Activated naive CD4-positive, alpha-beta T cell treated with anti-CD3 and anti-CD28 coated beads, Interleukin-2, amount 50 U/mL, for 24 hours (primary cell): Measurements from ENCODE around the gene SLC25A42.
"Not testable (repeated sequence)": the region's sequence is repeated elsewhere in the genome, so short reads cannot be mapped to it uniquely, and the experiment has no call there.

Experiments used
- H3K27ac Mint-ChIP-seq: one replicate; pipeline ENCODE4 v1.8.0; 2021; ENCODE audit warnings: mild to moderate bottlenecking, mixed read lengths
- H3K27me3 Mint-ChIP-seq: one replicate; pipeline ENCODE4 v1.8.0; 2021; ENCODE audit warnings: mixed read lengths
- H3K36me3 Mint-ChIP-seq: one replicate; pipeline ENCODE4 v1.8.0; 2021; ENCODE audit warnings: mixed read lengths
- H3K4me1 Mint-ChIP-seq: one replicate; pipeline ENCODE4 v1.8.0; 2021; ENCODE audit warnings: mixed read lengths
- H3K4me3 Mint-ChIP-seq: one replicate; pipeline ENCODE4 v1.8.0; 2021; ENCODE audit warnings: mild to moderate bottlenecking, mixed read lengths
- H3K9me3 Mint-ChIP-seq: one replicate; pipeline ENCODE4 v1.8.0; 2021; ENCODE audit warnings: mixed read lengths

The SLC25A42 gene

DNA sequence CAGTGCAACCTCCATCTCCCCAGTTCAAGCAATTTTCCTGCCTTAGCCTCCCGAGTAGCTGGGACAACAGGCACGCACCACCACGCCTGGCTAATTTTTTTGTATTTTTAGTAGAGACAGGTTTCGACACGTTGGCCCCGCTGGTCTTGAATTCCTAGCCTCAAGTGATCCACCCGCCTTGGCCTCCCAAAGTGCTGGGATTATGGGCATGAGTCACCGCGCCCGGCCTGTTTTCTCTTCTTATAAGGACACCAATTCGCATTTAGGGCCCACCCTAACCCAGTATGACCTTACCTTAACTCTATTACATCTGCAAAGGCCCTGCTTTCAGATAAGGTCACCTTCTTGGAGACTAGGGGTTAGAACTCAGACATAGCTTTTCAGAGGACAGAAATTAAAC lies 39.4 kb downstream of the SLC25A42 start:
- peaks cover 7% of the 10 kb centered on the region for H3K36me3 Mint-ChIP-seq
- no peak overlapping the region for H3K27ac Mint-ChIP-seq
- no peaks in the 10 kb centered on the region for H3K9me3 Mint-ChIP-seq
- no peaks in the 10 kb centered on the region for H3K27me3 Mint-ChIP-seq
- no peak overlapping the region for H3K4me3 Mint-ChIP-seq
- no peaks in the 10 kb centered on the region for H3K4me1 Mint-ChIP-seq

DNA sequence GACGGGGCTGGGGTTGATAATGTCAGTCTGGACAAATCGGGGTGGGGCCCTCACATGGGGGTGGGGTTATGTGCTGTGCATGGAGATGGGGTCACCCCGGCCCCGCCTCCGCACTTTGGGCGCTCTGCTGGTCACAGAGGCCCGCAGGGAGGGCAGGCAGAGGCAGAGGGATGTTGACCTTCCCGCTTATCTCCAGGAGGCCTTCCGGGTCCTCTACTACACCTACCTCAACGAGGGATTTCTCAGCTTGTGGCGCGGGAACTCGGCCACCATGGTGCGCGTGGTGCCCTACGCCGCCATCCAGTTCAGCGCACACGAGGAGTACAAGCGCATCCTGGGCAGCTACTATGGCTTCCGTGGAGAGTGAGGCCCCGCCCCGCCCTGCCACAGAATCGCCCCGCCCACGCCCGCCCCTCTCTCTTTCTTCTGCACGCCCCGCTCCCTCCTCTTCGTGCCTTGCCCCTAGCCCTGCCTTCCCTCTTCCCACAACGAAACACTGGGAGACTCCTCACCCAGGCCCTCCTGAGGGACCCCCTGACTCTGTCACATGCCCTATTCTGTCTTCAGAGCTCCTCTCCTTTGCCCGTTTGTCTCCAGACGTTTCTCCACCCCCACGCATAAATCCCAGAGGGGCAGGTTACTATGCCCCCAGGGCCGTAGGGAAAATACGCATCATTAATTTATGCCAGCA lies 41.7 kb downstream of the SLC25A42 start:
- Mint-ChIP-seq H3K36me3 (peaks cover 4% of the 10 kb centered on the region), H3K4me3 (no peak overlapping the region), H3K9me3 (no peaks in the 10 kb centered on the region), H3K4me1 (no peaks in the 10 kb centered on the region), H3K27me3 (no peaks in the 10 kb centered on the region), H3K27ac (no peak overlapping the region)

DNA sequence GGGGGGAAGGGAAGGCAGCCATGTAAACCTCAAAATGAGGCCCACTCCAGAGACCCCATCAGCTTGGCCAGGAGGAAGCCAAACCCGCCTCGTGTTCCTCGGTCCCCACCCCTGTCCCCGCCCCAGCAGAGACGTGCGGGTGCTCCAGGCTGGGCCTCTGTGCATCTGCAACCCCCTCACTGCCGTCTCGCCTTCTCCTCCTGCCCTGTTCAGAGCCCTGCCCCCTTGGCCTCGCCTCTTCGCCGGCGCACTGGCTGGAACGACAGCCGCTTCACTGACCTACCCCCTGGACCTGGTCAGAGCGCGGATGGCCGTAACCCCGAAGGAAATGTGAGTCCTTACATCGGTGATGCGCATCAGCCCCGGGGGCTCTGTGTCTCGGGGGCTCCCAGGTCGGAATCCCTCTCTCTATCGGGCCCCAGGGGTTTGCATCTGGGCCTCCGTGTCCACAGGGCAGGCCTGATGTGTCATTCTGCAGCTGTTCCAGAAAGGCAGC lies 42.3 kb downstream of the SLC25A42 start:
- H3K4me3 Mint-ChIP-seq: no peak overlapping the region
- H3K4me1 Mint-ChIP-seq: no peaks in the 10 kb centered on the region
- peaks cover 3% of the 10 kb centered on the region for H3K36me3 Mint-ChIP-seq
- no peaks in the 10 kb centered on the region for H3K9me3 Mint-ChIP-seq
- H3K27me3 Mint-ChIP-seq: no peaks in the 10 kb centered on the region
- no peak overlapping the region for H3K27ac Mint-ChIP-seq

DNA sequence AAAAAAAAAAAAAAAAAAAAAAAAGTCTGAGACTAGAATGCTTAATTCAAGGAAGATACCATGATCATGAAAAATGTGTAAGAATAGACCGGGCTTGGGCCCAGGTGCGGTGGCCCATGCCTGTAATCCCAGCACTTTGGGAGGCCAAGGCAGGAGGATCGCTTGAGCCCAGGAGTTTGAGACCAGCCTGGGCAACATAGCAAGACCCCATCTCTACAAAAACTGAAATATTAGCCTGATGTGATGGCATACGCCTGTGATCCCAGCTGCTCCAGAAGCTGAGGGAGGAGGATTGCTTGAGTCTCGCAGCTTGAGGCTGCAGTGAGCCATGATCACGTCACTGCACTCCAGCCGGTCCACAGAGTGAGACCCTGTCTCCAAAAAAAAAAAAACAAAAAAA lies 43.1 kb downstream of the SLC25A42 start:
- H3K27ac Mint-ChIP-seq, H3K36me3 Mint-ChIP-seq, H3K9me3 Mint-ChIP-seq, H3K4me1 Mint-ChIP-seq, H3K4me3 Mint-ChIP-seq, H3K27me3 Mint-ChIP-seq: not testable (repeated sequence)

DNA sequence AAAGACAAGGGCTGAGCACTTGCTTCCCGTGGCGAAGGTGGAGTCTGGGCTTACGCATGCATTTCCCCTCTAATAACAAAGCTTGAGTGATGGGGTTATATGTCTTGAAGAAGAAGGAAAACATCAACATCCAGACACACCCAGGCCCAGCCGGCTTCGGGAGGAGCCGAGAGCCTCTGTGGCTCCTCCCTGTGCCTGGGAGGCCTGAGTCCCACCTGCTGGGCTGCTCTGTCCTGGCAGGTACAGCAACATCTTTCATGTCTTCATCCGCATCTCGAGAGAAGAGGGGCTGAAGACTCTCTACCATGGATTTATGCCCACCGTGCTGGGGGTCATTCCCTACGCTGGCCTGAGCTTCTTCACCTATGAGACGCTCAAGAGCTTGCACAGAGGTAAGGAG lies 43.9 kb downstream of the SLC25A42 start:
- Mint-ChIP-seq H3K36me3 (peaks cover 5% of the 10 kb centered on the region), H3K27ac (no peak overlapping the region), H3K27me3 (no peaks in the 10 kb centered on the region), H3K4me1 (no peaks in the 10 kb centered on the region), H3K4me3 (no peak overlapping the region), H3K9me3 (no peaks in the 10 kb centered on the region)

DNA sequence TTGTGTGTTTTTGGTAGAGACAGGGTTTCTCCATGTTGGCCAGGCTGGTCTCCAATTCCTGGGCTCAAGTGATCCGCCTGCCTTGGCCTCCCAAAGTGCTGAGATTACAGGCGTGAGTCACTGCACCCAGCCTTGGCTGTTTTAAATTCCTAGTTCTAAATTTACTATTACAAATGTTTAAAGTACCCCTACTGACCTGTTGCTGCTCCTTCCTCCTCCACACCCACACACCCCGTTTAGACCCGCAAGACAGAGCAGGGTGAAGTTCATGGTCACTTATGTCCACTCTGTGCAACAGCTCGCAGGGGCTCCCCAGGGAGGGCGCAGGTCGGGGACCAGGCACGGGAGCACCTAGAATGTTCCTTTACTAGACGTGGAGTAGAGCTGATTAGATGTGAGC lies 45.8 kb downstream of the SLC25A42 start:
- Mint-ChIP-seq H3K27me3 (no peaks in the 10 kb centered on the region), H3K4me3 (no peak overlapping the region), H3K4me1 (no peaks in the 10 kb centered on the region), H3K27ac (no peak overlapping the region), H3K36me3 (peaks cover 5% of the 10 kb centered on the region), H3K9me3 (no peaks in the 10 kb centered on the region)

DNA sequence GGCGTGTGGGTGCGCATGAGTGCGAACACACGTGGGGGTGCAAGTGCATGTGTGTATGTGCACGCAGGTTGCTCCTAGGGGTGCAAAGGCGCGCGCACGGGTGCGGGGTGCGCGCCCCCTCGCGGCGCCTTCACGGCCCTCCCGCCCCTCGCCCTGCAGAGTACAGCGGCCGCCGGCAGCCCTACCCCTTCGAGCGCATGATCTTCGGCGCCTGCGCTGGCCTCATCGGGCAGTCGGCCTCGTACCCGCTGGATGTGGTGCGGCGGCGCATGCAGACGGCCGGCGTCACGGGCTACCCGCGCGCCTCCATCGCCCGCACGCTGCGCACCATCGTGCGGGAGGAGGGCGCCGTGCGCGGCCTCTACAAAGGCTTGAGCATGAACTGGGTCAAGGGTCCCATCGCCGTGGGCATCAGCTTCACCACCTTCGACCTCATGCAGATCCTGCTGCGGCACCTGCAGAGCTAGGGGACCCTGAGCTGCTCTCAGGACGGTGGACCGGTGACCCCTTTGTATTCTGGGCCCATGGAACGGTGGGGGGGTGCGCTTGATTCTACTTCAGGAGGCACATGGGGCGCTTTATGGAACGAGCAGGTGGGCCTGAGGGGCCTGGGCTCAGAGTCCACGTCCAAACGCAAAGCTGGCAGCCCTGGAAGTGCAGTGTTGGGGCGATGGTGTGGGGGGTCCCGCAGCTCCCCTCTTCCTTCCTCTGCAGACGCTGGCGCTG lies 46.8 kb downstream of the SLC25A42 start:
- Mint-ChIP-seq H3K27ac (no peak overlapping the region), H3K4me1 (no peaks in the 10 kb centered on the region), H3K27me3 (no peaks in the 10 kb centered on the region), H3K4me3 (no peak overlapping the region), H3K9me3 (no peaks in the 10 kb centered on the region), H3K36me3 (peaks cover 5% of the 10 kb centered on the region)

DNA sequence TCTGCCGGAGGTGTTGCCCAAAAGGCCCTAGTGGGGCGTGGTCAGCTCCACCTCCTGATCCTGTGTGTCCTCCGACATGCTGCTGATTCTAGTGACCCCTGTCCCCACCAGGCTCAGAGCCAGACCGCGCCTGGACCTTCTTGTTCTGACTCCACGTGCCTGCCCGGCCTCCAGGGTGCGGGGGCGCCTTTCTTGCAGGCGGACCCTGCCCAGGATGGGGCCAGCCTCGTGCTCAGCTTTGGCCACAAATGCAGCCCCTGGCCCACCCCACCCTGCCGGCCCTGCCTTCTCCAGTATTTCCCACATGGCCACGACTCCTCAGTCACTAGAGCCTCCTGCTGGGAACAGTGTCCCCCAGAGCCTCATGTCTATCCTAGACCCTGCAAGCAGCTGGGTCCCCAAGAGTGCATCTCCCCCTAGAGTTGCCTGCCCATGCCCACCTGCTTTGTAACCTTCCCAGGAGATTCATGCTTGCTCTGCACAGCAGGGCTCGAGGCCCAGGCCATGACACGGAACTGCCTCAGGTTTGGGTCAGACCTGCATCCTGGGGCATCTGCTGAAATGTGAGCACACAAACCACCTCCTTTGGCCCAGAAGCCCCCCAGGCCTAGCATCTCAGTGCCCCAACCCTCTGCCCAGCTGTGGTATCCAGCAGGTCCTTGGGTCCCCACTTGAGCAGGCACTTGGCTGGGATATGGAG lies 47.5 kb downstream of the SLC25A42 start:
- no peak overlapping the region for H3K27ac Mint-ChIP-seq
- H3K4me3 Mint-ChIP-seq: no peak overlapping the region
- no peaks in the 10 kb centered on the region for H3K4me1 Mint-ChIP-seq
- no peaks in the 10 kb centered on the region for H3K27me3 Mint-ChIP-seq
- H3K36me3 Mint-ChIP-seq: peaks cover 5% of the 10 kb centered on the region
- H3K9me3 Mint-ChIP-seq: no peaks in the 10 kb centered on the region

DNA sequence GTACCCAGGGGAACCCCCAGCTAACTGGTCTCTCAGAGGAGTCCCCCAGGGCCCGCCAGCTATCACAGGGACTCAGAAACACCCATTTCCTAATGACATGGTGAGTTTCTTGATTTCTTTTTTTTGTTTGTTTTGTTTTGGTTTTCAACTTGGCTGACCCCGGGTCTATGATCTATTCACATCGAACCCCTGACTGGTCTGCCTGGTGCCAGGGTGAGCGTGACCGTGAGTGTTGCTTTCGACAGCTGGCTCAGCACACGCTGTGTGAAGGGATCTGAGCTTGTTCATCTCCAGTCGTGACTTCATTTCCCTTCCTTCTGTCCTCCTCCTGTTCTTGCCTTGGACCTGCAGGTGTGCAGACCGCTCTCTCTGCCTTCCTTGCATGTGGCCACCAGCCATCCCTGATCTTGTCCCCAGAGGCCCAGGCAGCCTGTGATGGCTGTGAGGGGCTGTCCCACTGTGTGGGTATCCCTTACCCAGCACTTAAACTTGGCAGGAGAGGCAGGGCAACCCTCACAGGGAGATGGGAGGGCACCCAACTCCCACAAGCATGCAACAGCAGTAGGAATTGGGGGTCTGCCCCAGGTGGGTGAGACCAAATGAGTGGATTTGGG lies 48.3 kb downstream of the SLC25A42 start:
- Mint-ChIP-seq H3K9me3 (no peaks in the 10 kb centered on the region), H3K4me3 (no peak overlapping the region), H3K27ac (no peak overlapping the region), H3K36me3 (peaks cover 5% of the 10 kb centered on the region), H3K4me1 (no peaks in the 10 kb centered on the region), H3K27me3 (no peaks in the 10 kb centered on the region)

DNA sequence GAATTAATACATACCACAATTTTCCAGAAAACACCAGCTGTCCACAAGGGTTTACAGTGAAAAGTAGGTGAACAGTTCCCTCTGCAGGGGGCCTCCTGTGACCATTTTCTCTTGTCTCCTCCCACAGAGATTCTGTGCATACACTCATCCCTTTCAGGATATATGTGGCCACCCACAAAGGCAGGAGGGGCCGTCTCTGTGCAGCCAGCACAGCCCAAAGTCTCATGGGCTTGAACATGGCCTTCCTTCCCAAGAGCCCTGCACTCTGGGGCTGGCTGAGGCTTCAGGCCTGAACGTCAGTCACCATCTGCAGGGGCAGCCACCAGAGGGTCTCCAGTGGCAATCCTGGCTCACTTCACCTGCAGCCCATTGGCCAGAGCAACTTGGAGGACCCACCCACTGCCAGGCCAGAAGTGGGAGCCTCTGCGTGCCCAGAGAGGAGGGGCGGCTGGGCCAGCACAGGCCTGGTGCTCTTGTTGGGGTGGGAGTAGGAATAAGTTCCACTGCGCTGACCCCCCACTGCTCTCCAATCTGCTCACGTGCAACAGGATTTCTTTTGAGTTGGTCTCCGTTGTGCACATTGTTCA lies 49.3 kb downstream of the SLC25A42 start:
- H3K4me1 Mint-ChIP-seq: no peaks in the 10 kb centered on the region
- H3K4me3 Mint-ChIP-seq: no peak overlapping the region
- H3K9me3 Mint-ChIP-seq: no peaks in the 10 kb centered on the region
- H3K27ac Mint-ChIP-seq: no peak overlapping the region
- H3K36me3 Mint-ChIP-seq: peaks cover 1% of the 10 kb centered on the region
- H3K27me3 Mint-ChIP-seq: no peaks in the 10 kb centered on the region

DNA sequence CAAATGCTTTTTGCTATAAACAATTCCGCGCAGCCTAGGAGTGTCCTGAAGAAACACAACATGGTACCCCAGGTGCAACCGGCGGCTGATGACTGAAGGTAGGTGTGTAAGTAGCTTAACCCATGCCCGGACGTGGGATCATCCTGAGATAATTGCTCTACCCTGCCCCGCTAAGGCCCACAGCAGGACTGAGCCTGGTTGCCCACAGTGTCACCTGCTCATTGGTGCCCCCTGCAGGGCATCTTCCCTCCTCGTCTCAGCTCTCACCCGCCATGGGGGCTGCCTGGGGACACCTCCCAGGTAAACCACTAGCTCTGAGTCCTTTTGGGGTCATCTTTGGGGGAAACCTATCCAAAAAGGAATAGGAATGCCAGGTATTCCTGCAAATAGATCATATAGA lies 52.2 kb downstream of the SLC25A42 start:
- Mint-ChIP-seq H3K27me3 (no peaks in the 10 kb centered on the region), H3K27ac (no peak overlapping the region), H3K4me3 (no peak overlapping the region), H3K4me1 (no peaks in the 10 kb centered on the region), H3K9me3 (no peaks in the 10 kb centered on the region), H3K36me3 (peaks cover 6% of the 10 kb centered on the region)

DNA sequence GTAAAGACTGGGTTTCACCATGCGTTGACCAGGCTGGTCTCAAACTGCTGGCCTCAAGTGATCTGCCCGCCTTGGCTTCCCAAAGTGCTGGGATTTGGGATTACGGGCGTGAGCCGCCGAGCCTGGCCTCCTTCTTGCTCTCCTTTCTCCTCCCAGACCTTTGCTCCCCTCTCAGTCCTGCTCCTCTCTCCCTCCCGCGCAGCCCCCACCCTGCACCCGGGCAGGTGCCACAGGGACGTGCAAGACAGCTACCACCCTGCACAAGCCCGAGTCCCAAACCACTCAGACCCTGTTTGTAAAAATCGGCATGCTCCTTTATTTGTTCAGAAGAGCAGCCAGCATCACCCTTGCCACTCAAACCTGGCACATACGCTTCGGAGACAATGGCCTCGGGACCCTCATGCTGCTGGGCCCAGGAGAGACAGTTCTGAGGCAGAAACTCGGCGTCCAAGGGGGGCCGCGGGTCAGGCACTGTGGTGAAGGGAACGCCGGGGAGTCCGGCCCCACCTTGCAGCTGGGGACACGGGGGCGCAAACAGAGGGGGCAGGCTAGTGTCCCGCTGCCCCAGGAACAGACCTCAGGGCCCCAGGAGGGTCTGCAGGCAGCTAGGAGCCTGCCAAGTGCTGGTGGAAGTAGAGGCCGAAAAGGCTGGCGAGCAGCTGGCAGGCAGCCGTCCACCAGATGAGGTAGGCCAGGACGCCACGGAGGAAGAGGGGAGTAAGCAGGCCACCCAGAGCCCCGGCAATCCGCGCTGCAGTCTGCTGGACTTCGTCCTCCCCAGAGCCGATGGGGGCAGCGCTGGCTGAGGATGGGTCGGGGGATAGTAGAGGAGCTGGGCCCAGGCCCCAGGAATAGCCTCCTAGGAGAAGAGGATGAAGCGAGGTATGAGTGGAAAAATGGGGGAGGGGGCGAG lies 55.8 kb downstream of the SLC25A42 start:
- H3K36me3 Mint-ChIP-seq: peaks cover 21% of the 10 kb centered on the region
- no peak overlapping the region for H3K4me3 Mint-ChIP-seq

DNA sequence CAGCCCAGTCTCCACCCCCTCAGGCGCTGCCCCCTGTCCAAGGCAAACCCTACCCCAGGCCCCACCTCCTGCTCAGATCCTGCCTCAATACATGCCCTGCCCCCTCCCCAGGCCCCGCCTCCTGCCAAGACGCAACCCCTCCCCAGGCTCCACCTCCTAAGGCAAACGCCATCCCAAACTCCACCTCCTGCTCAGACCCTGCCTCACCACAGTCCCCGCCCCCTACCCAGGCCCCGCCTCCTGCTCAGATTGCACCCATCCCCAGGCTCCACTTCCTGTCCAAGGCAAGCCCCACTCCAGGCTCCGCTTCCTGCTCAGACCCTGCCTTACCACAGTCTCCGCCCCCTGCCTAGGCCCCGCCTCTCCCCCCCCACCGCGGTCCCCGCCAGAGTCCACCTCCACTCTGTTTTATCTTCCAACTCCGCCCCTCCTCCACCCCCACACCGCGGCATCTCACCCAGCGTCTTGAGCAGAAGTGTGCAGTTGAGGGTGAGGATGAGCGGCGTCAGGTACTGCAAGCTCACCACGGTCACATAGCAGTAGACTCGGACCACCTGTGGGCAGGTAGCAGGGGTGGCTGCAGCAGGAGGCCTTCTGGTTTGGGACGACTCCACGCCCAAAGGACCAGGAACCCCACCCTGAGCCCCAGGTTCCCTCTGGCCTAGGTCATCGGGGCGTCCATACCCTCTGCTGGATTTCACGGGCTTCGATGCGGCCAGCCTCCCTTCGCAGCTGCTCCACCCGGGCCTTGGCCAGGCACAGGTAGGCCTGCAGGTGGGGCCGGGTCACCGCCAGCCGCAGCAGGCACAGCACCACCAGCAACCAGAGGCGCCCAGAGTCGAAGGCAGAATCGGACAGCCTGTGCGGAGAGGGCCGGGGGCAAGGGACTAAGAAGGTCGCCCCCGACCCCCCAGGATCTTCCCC lies 56.8 kb downstream of the SLC25A42 start:
- Mint-ChIP-seq H3K9me3 (no peaks in the 10 kb centered on the region), H3K4me1 (no peaks in the 10 kb centered on the region), H3K27ac (no peak overlapping the region), H3K4me3 (no peak overlapping the region), H3K27me3 (no peaks in the 10 kb centered on the region), H3K36me3 (peaks cover 21% of the 10 kb centered on the region)

More for the DNA sequence above, 55.8 kb downstream of the SLC25A42 start:
- Mint-ChIP-seq H3K4me1 (no peaks in the 10 kb centered on the region), H3K9me3 (no peaks in the 10 kb centered on the region), H3K27ac (no peak overlapping the region), H3K27me3 (no peaks in the 10 kb centered on the region)

DNA sequence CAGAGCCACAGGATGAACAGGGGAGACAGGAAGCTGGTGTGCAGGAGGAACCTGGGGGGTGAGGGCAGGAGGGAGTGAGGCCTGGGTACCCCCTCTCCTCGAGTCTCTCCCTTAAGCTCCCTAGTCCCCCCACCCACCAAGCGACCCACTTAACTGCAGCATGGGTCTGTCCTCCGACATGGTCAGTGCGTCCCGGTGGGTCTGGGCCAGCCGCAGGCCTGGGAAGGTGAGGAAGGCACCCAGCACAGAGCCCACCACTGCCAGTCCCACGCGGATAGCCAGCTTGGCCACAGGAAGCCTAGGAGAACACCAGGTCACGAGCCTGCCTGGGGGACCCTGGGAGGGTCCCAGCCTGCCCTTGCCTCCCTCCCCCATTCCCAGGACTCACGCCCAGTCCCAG lies 57.6 kb downstream of the SLC25A42 start:
- Mint-ChIP-seq H3K4me1 (no peaks in the 10 kb centered on the region), H3K36me3 (peaks cover 21% of the 10 kb centered on the region), H3K27ac (no peak overlapping the region), H3K9me3 (no peaks in the 10 kb centered on the region), H3K4me3 (no peak overlapping the region), H3K27me3 (no peaks in the 10 kb centered on the region)
